Activated T-helper 1 cell treated with anti-CD3 and anti-CD28 coated beads, Interleukin-12 subunit alpha, Interleukin-12 subunit beta, Interleukin-2, Interleukin-4 antibody, amounts not matched to agents 30 ng/mL and 10 ng/mL and 1 ng/mL, durations not matched to agents 14 hours and 24 hours and 36 hours (primary cell): ENCODE results near the gene TAB2. TPM values are rescaled to one million over a fixed set of nuclear protein-coding genes. Genes with fewer than 3 reads are reported as not detected.

Source experiments
- DNase-seq: peaks from one replicate; pipeline ENCODE4 v3.0.0; 2021; ENCODE audit warnings: low spot score
- H3K27ac Mint-ChIP-seq: one replicate; pipeline ENCODE4 v1.8.0; 2021; ENCODE audit warnings: mild to moderate bottlenecking, mixed read lengths
- H3K27me3 Mint-ChIP-seq: one replicate; pipeline ENCODE4 v1.8.0; 2022; ENCODE audit warnings: mild to moderate bottlenecking, moderate library complexity, mixed read lengths; ENCODE audit not compliant: insufficient read depth
- H3K36me3 Mint-ChIP-seq: one replicate; pipeline ENCODE4 v1.8.0; 2021; ENCODE audit warnings: low read depth, mixed read lengths
- H3K4me1 Mint-ChIP-seq: one replicate; pipeline ENCODE4 v1.8.0; 2021; ENCODE audit warnings: low read depth, mixed read lengths
- H3K4me3 Mint-ChIP-seq: one replicate; pipeline ENCODE4 v1.8.0; 2021; ENCODE audit warnings: mild to moderate bottlenecking, moderate library complexity, mixed read lengths
- H3K9me3 Mint-ChIP-seq: one replicate; pipeline ENCODE4 v1.8.0; 2021; ENCODE audit warnings: mixed read lengths
- intact Hi-C: fragments of 100-400 bp; cut with micrococcal nuclease; formaldehyde crosslinking; loops from one replicate; pipeline ENCODE4 v1.15.1; 2024
- total RNA-seq: library from RNA; stranded (reverse); gene quantifications from 2 replicates; pipeline ENCODE4 v1.2.3, GENCODE V29; 2022

TAB2 gene
- total RNA-seq, 1 donor from 2014 or later = 157 TPM

GRCh38 chr6:149365197-149365596 is 47.7 kb downstream of the TAB2 start:
- peaks cover 35% of the 10 kb centered on the region for H3K4me1 Mint-ChIP-seq

GRCh38 chr6:149366267-149366921 is 48.9 kb downstream of the TAB2 start:
- H3K36me3 Mint-ChIP-seq = peaks cover 30% of the 10 kb centered on the region
- no peak overlapping the region for H3K27ac Mint-ChIP-seq
- peaks cover 31% of the 10 kb centered on the region for H3K4me1 Mint-ChIP-seq
- H3K9me3 Mint-ChIP-seq = peaks cover 5% of the 10 kb centered on the region
- H3K27me3 Mint-ChIP-seq = no peaks in the 10 kb centered on the region
- intact Hi-C loops = loop anchor here (1.0 to 5.0 kb wide), 2 partner anchors 10 to 41 kb away; no protein-coding TSS in a partner anchor
- no peak overlapping the region for H3K4me3 Mint-ChIP-seq
- DNase-seq = no peak

More at GRCh38 chr6:149365197-149365596, 47.7 kb downstream of the TAB2 start:
- peaks cover 33% of the 10 kb centered on the region for H3K36me3 Mint-ChIP-seq
- no peak for DNase-seq
- H3K4me3 Mint-ChIP-seq = no peak overlapping the region
- H3K27ac Mint-ChIP-seq = peak overlapping the region; percentile 57
- peaks cover 5% of the 10 kb centered on the region for H3K9me3 Mint-ChIP-seq
- intact Hi-C loops = loop anchor here (2.0 to 5.0 kb wide), 3 partner anchors 20 to 42 kb away; no protein-coding TSS in a partner anchor
- H3K27me3 Mint-ChIP-seq = no peaks in the 10 kb centered on the region

GRCh38 chr6:149368065-149368464 is 50.6 kb downstream of the TAB2 start:
- H3K4me1 Mint-ChIP-seq = peaks cover 26% of the 10 kb centered on the region
- intact Hi-C loops = loop anchor here (2.0 to 5.0 kb wide), 2 partner anchors 39 kb away; no protein-coding TSS in a partner anchor
- no peak overlapping the region for H3K4me3 Mint-ChIP-seq
- H3K36me3 Mint-ChIP-seq = peaks cover 23% of the 10 kb centered on the region
- H3K27me3 Mint-ChIP-seq = no peaks in the 10 kb centered on the region
- no peaks in the 10 kb centered on the region for H3K9me3 Mint-ChIP-seq
- no peak for DNase-seq
- H3K27ac Mint-ChIP-seq = no peak overlapping the region

GRCh38 chr6:149371154-149371553 is 53.6 kb downstream of the TAB2 start:
- peak overlapping the region; percentile 47 for H3K27ac Mint-ChIP-seq
- H3K27me3 Mint-ChIP-seq = no peaks in the 10 kb centered on the region
- peaks cover 48% of the 10 kb centered on the region for H3K4me1 Mint-ChIP-seq
- H3K36me3 Mint-ChIP-seq = peaks cover 29% of the 10 kb centered on the region
- no peaks in the 10 kb centered on the region for H3K9me3 Mint-ChIP-seq
- intact Hi-C loops = loop anchor here (1.0 kb wide), 1 partner anchor 8 kb away; no protein-coding TSS in a partner anchor
- no peak for DNase-seq
- H3K4me3 Mint-ChIP-seq = peak overlapping the region; percentile 20

GRCh38 chr6:149372062-149372461 is 54.5 kb downstream of the TAB2 start:
- DNase-seq = no peak
- Mint-ChIP-seq H3K36me3 (peaks cover 33% of the 10 kb centered on the region), H3K4me3 (no peak overlapping the region), H3K4me1 (peaks cover 55% of the 10 kb centered on the region), H3K27me3 (no peaks in the 10 kb centered on the region), H3K9me3 (no peaks in the 10 kb centered on the region), H3K27ac (no peak overlapping the region)
- intact Hi-C loops = loop anchor here (2.0 kb wide), 1 partner anchor 13 kb away; no protein-coding TSS in a partner anchor

- Mint-ChIP-seq H3K4me1 (peaks cover 58% of the 10 kb centered on the region), H3K36me3 (peaks cover 39% of the 10 kb centered on the region), H3K27me3 (no peaks in the 10 kb centered on the region), H3K9me3 (no peaks in the 10 kb centered on the region), H3K27ac (peak overlapping the region; percentile 78), H3K4me3 (peak overlapping the region; percentile 23)
- DNase-seq = no peak
- intact Hi-C loops = loop anchor here (2.0 kb wide), 1 partner anchor 15 kb away; no protein-coding TSS in a partner anchor
Measured at GRCh38 chr6:149373511-149373910, 56.0 kb downstream of the TAB2 start.

- intact Hi-C loops = loop anchor here (1.0 to 2.0 kb wide), 2 partner anchors 13 to 61 kb away; no protein-coding TSS in a partner anchor
- no peaks in the 10 kb centered on the region for H3K27me3 Mint-ChIP-seq
Measured at GRCh38 chr6:149379977-149380376, 62.5 kb downstream of the TAB2 start.

GRCh38 chr6:149380523-149380922 is 63.0 kb downstream of the TAB2 start:
- DNase-seq = no peak
- Mint-ChIP-seq H3K36me3 (peaks cover 57% of the 10 kb centered on the region), H3K9me3 (no peaks in the 10 kb centered on the region), H3K4me3 (no peak overlapping the region), H3K27me3 (no peaks in the 10 kb centered on the region), H3K4me1 (peaks cover 64% of the 10 kb centered on the region), H3K27ac (no peak overlapping the region)
- intact Hi-C loops = loop anchor here (1.0 to 2.0 kb wide), 2 partner anchors 13 to 62 kb away; no protein-coding TSS in a partner anchor

More at GRCh38 chr6:149379977-149380376, 62.5 kb downstream of the TAB2 start:
- H3K4me3 Mint-ChIP-seq = no peak overlapping the region
- peak overlapping the region; percentile 67 for H3K27ac Mint-ChIP-seq
- no peak for DNase-seq
- H3K36me3 Mint-ChIP-seq = peaks cover 60% of the 10 kb centered on the region
- H3K9me3 Mint-ChIP-seq = no peaks in the 10 kb centered on the region
- H3K4me1 Mint-ChIP-seq = peaks cover 67% of the 10 kb centered on the region

GRCh38 chr6:149383371-149383770 is 65.9 kb downstream of the TAB2 start:
- no peak overlapping the region for H3K4me3 Mint-ChIP-seq
- H3K27ac Mint-ChIP-seq = no peak overlapping the region
- intact Hi-C loops = no loop called here
- peaks cover 13% of the 10 kb centered on the region for H3K9me3 Mint-ChIP-seq
- no peak for DNase-seq
- H3K36me3 Mint-ChIP-seq = peaks cover 68% of the 10 kb centered on the region
- H3K27me3 Mint-ChIP-seq = no peaks in the 10 kb centered on the region
- peaks cover 79% of the 10 kb centered on the region for H3K4me1 Mint-ChIP-seq

- H3K27ac Mint-ChIP-seq = peak overlapping the region; percentile 72
- no peak overlapping the region for H3K4me3 Mint-ChIP-seq
- no peak for DNase-seq
- H3K4me1 Mint-ChIP-seq = peaks cover 73% of the 10 kb centered on the region
- peaks cover 13% of the 10 kb centered on the region for H3K9me3 Mint-ChIP-seq
- no peaks in the 10 kb centered on the region for H3K27me3 Mint-ChIP-seq
- intact Hi-C loops = no loop called here
- H3K36me3 Mint-ChIP-seq = peaks cover 61% of the 10 kb centered on the region
Measured at GRCh38 chr6:149384464-149384863, 67.0 kb downstream of the TAB2 start.

- peak overlapping the region; percentile 77 for H3K27ac Mint-ChIP-seq
- H3K4me1 Mint-ChIP-seq = peaks cover 73% of the 10 kb centered on the region
- DNase-seq = no peak
- peaks cover 60% of the 10 kb centered on the region for H3K36me3 Mint-ChIP-seq
- H3K4me3 Mint-ChIP-seq = no peak overlapping the region
- intact Hi-C loops = no loop called here
- H3K27me3 Mint-ChIP-seq = no peaks in the 10 kb centered on the region
- peaks cover 13% of the 10 kb centered on the region for H3K9me3 Mint-ChIP-seq
Measured at GRCh38 chr6:149385998-149386646, 68.6 kb downstream of the TAB2 start.

- Mint-ChIP-seq H3K4me1 (peaks cover 81% of the 10 kb centered on the region), H3K27me3 (no peaks in the 10 kb centered on the region), H3K4me3 (no peak overlapping the region), H3K27ac (peak overlapping the region; percentile 70), H3K9me3 (peaks cover 13% of the 10 kb centered on the region), H3K36me3 (peaks cover 66% of the 10 kb centered on the region)
- intact Hi-C loops = loop anchor here (1.0 kb wide), 1 partner anchor 8 kb away; no protein-coding TSS in a partner anchor
- DNase-seq = no peak
Measured at GRCh38 chr6:149387779-149388512, 70.4 kb downstream of the TAB2 start.
